GM12878 (cell line): ENCODE data around the gene FDX1. TPM values are rescaled to one million over a fixed set of nuclear protein-coding genes. Genes with fewer than 3 reads are reported as not detected.

Experiments used
- E4F1 ChIP-seq: fragments of 450-650 bp; IDR thresholded peaks from 2 replicates; pipeline ENCODE4 v1.6.1; 2018; ENCODE audit warnings: borderline replicate concordance, mild to moderate bottlenecking; ENCODE audit not compliant: partially characterized antibody
- EED ChIP-seq: sonication (generic); IDR thresholded peaks from 2 replicates; pipeline ENCODE4 v1.6.1; 2016; ENCODE audit warnings: antibody characterized with exemption, low read depth
- KAT2A ChIP-seq: conservative IDR thresholded peaks from 2 replicates; pipeline ENCODE4 v1.6.1; 2011; ENCODE audit warnings: low read depth, low read length; ENCODE audit not compliant: control insufficient read depth
- MYB ChIP-seq: fragments of 150-350 bp; IDR thresholded peaks from 2 replicates; pipeline ENCODE4 v1.6.1; 2014; ENCODE audit warnings: mild to moderate bottlenecking, low read depth, low read length, borderline replicate concordance
- NBN ChIP-seq: fragments of 450-650 bp; IDR thresholded peaks from 2 replicates; pipeline ENCODE4 v1.6.1; 2016
- NFYB ChIP-seq: IDR thresholded peaks from 2 replicates; pipeline ENCODE4 v1.6.1; 2011; ENCODE audit warnings: low read depth, mild to moderate bottlenecking, low read length, improper control_type of control experiment, moderate library complexity; ENCODE audit not compliant: insufficient read depth
- PKNOX1 ChIP-seq: fragments of 450-650 bp; IDR thresholded peaks from 2 replicates; pipeline ENCODE4 v1.6.1; 2016; ENCODE audit warnings: mild to moderate bottlenecking
- POLR2AphosphoS5 ChIP-seq: IDR thresholded peaks from 2 replicates; pipeline ENCODE4 v1.6.1; 2011; ENCODE audit warnings: mild to moderate bottlenecking, low read length, inconsistent platforms
- PRDM15 ChIP-seq: fragments of 450-650 bp; formaldehyde crosslinking; IDR thresholded peaks from 2 replicates; pipeline ENCODE4 v1.4.0; 2020; ENCODE audit warnings: mild to moderate bottlenecking, moderate library complexity
- RELB ChIP-seq: fragments of 450-650 bp; IDR thresholded peaks from 2 replicates; pipeline ENCODE4 v1.6.1; 2017; ENCODE audit warnings: low read depth, mild to moderate bottlenecking, moderate library complexity
- USF1 ChIP-seq: IDR thresholded peaks from 2 replicates; pipeline ENCODE4 v1.6.1; 2011; ENCODE audit warnings: borderline replicate concordance, low read depth, mild to moderate bottlenecking, moderate library complexity, mixed read lengths, low read length; ENCODE audit not compliant: insufficient read depth; ENCODE audit errors: extremely low read length
- YBX1 ChIP-seq: fragments of 450-650 bp; IDR thresholded peaks from 2 replicates; pipeline ENCODE4 v1.6.1; 2016; ENCODE audit warnings: antibody characterized with exemption
- YY1 ChIP-seq: IDR thresholded peaks from 2 replicates; pipeline ENCODE4 v1.6.1; 2011; ENCODE audit warnings: low read depth, mild to moderate bottlenecking, low read length
- ZNF622 ChIP-seq: fragments of 450-650 bp; IDR thresholded peaks from 2 replicates; pipeline ENCODE4 v1.6.1; 2017; ENCODE audit warnings: mild to moderate bottlenecking, inconsistent platforms
- ZNF687 ChIP-seq: fragments of 450-650 bp; IDR thresholded peaks from 2 replicates; pipeline ENCODE4 v1.6.1; 2017; ENCODE audit warnings: mild to moderate bottlenecking, moderate library complexity
- polyA plus RNA-seq, 11 experiments: library from polyadenylated mRNA; depleted of rRNA in 4 of 11; unstranded in 6 of 11; stranded (reverse) in 5 of 11; fragments of >200 nt; fragmentation: Nextera tagmentation in 4 of 11; fragmentation: Illumina TruSeq in 1 of 11; extraction: Ambion mirVana in 4 of 11; extraction: Trizol in 1 of 11; gene quantifications; 1 replicate in 1 of 11; 2 replicates in 10 of 11; pipeline versions ENCODE4 v1.2.1 to v1.2.3, GENCODE V29; 2011 to 2016; ENCODE audit warnings: inconsistent platforms in 2 of 11, missing spikeins in 2 of 11, low read depth in 1 of 11
- total RNA-seq, 4 experiments: library from RNA; depleted of rRNA in 3 of 4; stranded (reverse); fragments of >200 nt in 3 of 4; fragmentation: Illumina TruSeq in 1 of 4; extraction: Trizol in 1 of 4; gene quantifications; 2 replicates each; pipeline versions ENCODE4 v1.2.1 to v1.2.3, GENCODE V29; 2013 to 2021

The FDX1 gene
- total and polyA plus RNA-seq, 10 of the 15 experiments (the other 5 are each of a cell fraction or from before 2014, with no cell fraction given): 3.9 to 20.3 (median 8.1) TPM

- no peak for TF ChIP-seq PKNOX1
- TF ChIP-seq KAT2A: no peak
- no peak for TF ChIP-seq YBX1
- no peak for TF ChIP-seq EED
- TF ChIP-seq PRDM15 (CRISPR knock-in tag): no peak
- TF ChIP-seq POLR2AphosphoS5: no peak
- no peak for TF ChIP-seq ZNF622
- no peak for TF ChIP-seq NFYB
- TF ChIP-seq MYB: no peak
- no peak for TF ChIP-seq NBN
- TF ChIP-seq ZNF687: peak; percentile 75
- TF ChIP-seq E4F1: peak; percentile 21
- TF ChIP-seq RELB: no peak
- no peak for TF ChIP-seq USF1
- TF ChIP-seq YY1: peak; percentile 89
These were observed at the start of gene FDX1 (continued) for GRCh38 chr11:110429731-110430266.
